Putamen (tissue), 1 donor: ENCODE results near the gene HYAL1.
"Not testable (repeated sequence)": the region's sequence is repeated elsewhere in the genome, so short reads cannot be mapped to it uniquely, and the experiment has no call there.

ENCODE experiments used
- DNase-seq: peaks from one replicate; pipeline ENCODE4 v3.0.0-alpha.2; 2016; ENCODE audit warnings: low spot score

Gene HYAL1

DNA sequence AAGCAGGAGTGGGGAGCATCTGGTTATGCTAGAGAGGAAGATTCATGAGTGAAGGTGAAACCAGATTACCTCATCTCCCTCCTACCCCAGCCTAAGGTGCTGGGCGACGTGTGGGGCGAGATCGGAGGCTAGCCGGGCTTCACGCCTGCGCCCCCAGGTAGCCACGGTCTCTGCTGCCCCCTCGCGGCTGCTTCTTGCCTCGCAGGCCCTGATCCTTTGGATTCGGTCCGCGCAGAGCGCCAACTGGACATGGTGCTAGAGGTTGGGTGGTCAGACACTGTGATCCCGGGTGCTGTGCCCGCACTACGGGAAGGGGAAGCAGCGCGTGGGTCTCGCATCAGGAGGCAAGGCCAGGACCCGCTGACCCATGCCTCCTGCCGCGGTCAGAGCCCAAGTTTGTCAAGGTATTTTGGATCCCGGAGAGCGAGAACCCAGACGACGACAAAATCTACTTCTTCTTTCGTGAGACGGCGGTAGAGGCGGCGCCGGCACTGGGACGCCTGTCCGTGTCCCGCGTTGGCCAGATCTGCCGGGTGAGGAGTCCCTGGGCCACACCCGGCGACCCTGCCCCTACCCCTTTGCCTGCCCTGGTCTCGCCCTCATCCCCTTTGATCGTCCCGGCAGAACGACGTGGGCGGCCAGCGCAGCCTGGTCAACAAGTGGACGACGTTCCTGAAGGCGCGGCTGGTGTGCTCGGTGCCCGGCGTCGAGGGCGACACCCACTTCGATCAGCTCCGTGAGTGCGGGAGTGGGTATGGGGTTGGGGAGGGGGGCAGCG lies 30.3 kb downstream of the HYAL1 start:
- DNase-seq, result peak; percentile 84

- not testable (repeated sequence) for DNase-seq
Observed at GRCh38 chr3:50272538-50272910, 30.9 kb downstream of the HYAL1 start.

DNA sequence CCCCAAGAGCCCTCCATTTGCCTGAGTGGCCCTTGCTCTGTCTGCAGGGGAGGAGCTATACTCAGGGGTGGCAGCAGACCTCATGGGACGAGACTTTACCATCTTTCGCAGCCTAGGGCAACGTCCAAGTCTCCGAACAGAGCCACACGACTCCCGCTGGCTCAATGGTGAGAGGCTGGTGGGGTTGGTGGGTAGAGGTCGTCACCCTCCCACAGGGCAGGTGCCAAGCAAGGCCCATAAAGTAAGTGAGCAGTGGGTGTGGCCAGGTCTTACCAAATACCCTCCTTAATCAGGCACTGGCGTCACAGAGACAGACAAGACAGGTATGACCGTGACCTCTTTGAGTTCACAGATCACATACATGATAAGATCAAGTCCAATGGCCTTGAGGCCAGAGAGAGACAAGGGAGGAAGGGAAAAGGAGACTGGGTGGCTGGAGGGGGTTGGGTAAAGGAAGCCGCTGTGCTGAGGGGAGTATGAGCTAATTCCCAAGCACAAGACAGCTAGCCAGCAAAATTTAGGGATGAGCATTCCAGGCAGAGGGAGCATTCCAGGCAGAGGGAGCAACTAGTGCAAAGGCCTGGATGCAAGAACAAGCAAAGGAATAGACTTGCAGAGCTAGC lies 31.9 kb downstream of the HYAL1 start:
- DNase-seq, result no peak

DNA sequence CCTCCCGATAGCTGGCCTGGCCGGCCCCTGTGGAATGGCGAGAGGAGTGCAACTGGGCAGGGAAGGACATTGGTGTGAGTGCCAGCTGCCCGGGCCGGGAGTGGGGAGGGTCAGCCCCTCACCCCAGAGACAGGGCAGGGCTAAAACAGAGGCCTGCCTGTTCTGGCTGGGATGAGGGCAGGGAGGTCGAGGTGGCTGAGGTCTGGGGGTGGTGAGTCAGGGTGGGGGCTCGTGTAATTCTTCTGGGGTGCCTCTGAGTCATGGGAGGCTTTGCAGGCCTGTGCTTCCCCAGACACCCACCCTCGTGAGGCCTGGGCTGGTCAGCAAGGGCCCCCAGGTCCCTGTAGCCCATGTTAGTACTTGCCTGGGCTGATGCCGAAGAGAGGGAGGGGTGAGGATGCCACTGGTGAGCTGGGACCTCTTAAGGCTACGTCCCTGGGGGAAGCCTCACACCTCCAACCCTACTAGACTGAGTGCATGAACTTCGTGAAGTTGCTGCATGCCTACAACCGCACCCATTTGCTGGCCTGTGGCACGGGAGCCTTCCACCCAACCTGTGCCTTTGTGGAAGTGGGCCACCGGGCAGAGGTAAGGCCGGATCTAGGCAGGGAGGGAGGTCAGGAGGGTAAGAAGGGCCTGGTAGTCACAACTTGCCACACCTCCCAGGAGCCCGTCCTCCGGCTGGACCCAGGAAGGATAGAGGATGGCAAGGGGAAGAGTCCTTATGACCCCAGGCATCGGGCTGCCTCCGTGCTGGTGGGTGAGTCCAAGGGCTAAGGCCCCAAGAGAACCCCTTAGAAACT lies 32.8 kb downstream of the HYAL1 start:
- no peak for DNase-seq

DNA sequence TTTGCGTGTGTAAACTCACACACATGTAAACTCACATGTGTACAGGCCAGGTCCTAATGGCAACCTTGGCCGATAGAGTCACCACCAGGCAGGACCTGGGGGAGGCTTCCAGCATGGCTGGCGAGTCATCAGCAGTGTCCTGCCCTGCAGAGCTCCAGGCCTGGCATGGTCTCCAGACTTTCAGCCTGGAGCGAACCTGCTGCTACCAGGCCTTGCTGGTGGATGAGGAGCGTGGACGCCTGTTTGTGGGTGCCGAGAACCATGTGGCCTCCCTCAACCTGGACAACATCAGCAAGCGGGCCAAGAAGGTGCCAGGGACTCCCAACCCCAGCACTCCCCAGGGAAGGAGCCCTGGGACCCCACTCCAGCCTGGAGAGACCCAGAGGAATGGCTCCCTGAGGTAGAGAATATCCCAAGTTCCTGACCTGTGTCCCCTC lies 33.4 kb downstream of the HYAL1 start:
- no peak for DNase-seq

DNA sequence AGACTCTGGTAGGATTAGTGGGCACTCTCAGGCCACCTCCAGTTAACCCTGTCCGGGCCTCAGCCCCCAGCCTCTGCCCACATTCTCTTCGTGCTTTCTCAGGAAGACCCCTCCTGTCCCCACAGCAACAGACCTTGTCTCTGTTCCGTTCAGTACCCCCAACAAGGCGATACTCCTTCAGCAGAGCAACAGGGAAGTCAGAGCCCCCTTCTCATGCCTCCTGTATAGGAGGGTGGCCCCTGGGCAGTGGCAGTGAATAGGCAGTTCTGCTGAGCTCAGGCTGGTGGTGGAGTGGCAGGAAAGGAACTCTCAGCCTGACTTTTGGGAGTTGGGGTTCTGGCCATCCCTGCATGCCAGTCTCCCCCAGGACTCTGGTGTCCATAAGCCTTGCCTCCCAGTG lies 33.9 kb downstream of the HYAL1 start:
- no peak for DNase-seq

- DNase-seq, result peak; percentile 66
Observed at GRCh38 chr3:50268703-50269451, 34.5 kb downstream of the HYAL1 start, which contains the start of gene SEMA3B. Gene SEMA3B, plus strand, starts transcription at chr3:50269147. Its CDS starts 94 bp downstream, at chr3:50269241.

DNA sequence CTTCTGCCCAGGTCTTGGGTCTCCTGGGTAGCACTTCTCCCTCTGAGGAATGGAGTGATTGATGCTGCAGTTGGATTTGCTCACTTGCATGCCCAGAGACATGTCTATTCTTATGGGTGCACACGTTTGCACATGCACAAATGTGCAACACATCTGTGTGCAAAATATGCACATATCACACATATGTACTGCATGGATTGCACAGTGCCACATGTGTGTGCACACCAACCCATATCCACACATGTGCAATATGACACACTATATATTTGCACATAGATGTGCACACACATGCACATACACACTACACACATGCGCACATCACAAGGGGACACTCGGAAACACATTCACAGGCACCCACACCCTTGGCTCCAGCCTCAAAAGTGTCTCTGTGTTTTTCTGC lies 35.1 kb downstream of the HYAL1 start:
- no peak for DNase-seq

DNA sequence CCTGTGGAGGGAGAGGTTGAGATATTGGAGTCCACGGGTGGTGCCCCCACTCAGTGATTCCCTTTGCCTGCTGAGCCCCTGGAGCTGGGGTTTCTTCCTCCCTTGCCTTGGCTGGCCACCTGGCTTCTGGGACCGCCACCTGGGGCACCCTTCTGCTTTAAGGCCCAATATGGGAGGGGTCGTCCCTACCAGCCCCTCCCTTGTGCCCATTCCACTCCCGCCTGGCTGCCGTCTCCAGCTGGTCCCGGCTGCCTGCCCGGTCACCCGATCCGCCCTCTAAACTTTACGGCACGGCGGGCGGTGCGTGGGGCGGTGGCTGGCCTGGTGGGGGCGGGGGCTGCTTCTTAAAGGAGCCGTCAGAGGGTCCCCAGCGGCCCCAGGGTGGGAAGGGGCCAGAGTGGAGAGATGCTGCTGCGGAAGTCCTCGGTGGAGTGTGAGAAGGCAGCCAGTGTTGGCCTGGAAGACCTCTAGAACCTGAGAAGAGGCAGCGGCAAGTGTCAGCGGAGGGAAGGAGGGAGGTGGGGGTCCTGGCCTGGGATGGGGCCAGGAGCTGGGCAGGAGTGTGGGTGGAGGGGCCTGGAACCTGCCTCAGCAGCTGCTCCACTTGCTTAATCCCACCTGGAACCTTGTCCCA lies 36.0 kb downstream of the HYAL1 start:
- peak; percentile 72 for DNase-seq

GRCh38 chr3:50266836-50267235 lies 36.5 kb downstream of the HYAL1 start:
- no peak for DNase-seq

- no peak for DNase-seq
Observed at GRCh38 chr3:50266017-50266416, 37.4 kb downstream of the HYAL1 start.

DNA sequence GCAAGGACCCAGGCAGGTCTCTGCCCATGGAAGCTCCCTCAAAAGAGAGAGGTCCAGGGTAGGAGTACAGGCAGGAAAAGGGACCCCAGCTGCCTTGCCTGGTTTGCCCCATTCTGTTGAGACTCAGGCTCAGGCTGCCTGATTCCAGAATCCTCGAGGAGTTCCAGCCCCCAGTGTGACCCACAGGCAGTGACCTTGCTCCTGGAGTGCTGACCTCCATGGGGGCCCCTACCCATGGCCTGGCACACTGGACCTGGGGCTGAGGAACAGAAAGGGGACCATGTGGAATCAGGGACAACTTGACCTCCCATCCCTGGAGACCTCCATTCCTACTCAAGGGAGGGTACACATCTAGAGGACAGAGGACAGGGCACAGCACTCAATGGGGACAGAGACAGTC lies 37.8 kb downstream of the HYAL1 start:
- no peak for DNase-seq

DNA sequence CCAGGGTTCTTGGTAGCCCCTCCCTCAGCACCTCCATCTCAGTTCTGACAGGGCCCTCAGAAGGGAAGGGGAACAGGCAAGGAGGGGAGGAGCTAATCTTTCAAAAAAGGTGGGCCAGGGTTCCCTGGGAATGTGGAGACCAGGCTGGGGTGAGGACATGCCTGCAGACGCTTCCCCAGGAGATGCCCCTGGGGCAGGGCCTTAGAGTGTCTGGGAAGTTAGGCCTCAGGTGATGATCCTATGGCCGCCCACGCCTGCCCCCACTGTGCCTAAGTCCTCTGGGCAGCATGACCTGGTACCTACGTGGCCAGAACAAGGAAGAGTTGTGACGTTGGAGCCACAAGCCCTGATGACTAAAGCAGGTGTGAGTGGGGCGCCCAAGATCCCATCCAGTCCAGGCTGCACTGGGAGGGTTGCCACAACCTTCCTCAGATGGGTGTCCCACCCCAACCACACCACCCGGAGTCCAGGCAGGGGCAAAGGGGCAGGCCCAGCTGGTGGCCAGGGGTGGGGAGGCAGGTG lies 38.3 kb downstream of the HYAL1 start:
- no peak for DNase-seq

- peak; percentile 92 for DNase-seq
Observed at GRCh38 chr3:50264383-50264963, 38.9 kb downstream of the HYAL1 start.

- no peak for DNase-seq
Observed at GRCh38 chr3:50263478-50264382, 39.6 kb downstream of the HYAL1 start.

DNA sequence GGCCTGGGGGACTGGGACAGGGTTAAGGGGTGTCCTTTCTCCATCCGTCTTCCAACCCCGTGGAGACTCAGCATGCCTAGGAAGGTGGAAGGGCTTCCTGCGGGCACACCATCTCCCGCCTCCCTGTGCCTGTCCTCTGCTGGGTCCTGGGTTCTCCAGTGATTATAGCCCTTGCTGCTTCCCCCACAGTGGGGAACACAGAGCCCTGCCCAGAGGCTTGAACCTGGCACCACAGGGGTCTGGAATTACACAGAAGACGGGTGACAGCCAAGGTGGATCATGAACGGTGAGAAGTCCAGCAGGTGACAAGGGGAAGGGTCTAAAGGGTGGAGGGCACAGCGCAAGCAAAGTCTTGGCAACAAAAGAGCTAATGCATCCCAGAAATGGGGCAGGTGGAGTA lies 40.6 kb downstream of the HYAL1 start:
- no peak for DNase-seq

- not testable (repeated sequence) for DNase-seq
Observed at GRCh38 chr3:50262200-50262599, 41.2 kb downstream of the HYAL1 start.

- no peak for DNase-seq
Observed at GRCh38 chr3:50261505-50261904, 41.9 kb downstream of the HYAL1 start.

- no peak for DNase-seq
Observed at GRCh38 chr3:50260942-50261441, 42.4 kb downstream of the HYAL1 start.
